ENCODE measurements around the gene SLC48A1.

DNA sequence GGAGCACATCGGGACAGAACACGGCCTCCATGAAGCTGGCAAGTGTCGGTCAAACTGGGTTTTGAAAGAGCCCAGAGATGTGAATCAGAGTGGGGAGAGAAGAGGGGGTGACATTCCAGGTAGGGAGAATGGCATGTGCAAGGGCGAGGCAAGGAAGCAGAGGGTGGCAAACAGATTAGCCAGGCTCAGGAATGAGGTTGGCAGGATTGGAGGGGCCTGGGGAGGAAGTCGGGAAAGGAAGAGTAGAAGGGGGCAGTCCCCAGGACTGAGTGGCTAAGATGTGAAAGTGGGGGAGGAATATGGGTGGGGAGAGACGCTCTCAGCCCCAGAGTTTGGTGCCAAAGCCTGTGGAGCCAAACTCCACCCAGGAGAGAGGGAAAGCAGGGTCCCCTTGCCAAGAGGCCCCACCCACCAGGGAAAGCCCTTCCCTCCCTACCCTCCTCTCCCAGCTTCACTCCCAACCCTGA is 52.2 kb downstream of the SLC48A1 start:
- TF ChIP-seq POLR2AphosphoS5 (IDR thresholded peaks at IDR 0.05), result no peak
- TF ChIP-seq, protein P1, sequence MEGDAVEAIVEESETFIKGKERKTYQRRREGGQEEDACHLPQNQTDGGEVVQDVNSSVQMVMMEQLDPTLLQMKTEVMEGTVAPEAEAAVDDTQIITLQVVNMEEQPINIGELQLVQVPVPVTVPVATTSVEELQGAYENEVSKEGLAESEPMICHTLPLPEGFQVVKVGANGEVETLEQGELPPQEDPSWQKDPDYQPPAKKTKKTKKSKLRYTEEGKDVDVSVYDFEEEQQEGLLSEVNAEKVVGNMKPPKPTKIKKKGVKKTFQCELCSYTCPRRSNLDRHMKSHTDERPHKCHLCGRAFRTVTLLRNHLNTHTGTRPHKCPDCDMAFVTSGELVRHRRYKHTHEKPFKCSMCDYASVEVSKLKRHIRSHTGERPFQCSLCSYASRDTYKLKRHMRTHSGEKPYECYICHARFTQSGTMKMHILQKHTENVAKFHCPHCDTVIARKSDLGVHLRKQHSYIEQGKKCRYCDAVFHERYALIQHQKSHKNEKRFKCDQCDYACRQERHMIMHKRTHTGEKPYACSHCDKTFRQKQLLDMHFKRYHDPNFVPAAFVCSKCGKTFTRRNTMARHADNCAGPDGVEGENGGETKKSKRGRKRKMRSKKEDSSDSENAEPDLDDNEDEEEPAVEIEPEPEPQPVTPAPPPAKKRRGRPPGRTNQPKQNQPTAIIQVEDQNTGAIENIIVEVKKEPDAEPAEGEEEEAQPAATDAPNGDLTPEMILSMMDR (IDR thresholded peaks at IDR 0.05), result no peak
- no peak for TF ChIP-seq EP300 (IDR thresholded peaks at IDR 0.05; ENCODE audit: low read depth)
